ENCODE data around the gene AGPS.

- TF ChIP-seq EZH2 (IDR thresholded peaks at IDR 0.05) (no peak), POLR2AphosphoS5 (IDR thresholded peaks at IDR 0.05; ENCODE audit: borderline replicate concordance, low read depth, low read length) (no peak)
Measured at GRCh38 chr2:177518754-177519153, 126.2 kb downstream of the AGPS start.
